RCC 7860 (cell line): ENCODE measurements around the gene BBOF1.
"Not testable (repeated sequence)": the region's sequence is repeated elsewhere in the genome, so short reads cannot be mapped to it uniquely, and the experiment has no call there.

Experiments
- DNase-seq: peaks from one replicate; pipeline ENCODE4 v3.0.0-alpha.2; 2015; ENCODE audit warnings: low spot score
- FAIRE-seq: peaks from 2 replicates; lab custom pipeline; 2012; peaks lifted over from hg19 to GRCh38; lab: Jason Lieb, UNC

BBOF1 gene, protein sequence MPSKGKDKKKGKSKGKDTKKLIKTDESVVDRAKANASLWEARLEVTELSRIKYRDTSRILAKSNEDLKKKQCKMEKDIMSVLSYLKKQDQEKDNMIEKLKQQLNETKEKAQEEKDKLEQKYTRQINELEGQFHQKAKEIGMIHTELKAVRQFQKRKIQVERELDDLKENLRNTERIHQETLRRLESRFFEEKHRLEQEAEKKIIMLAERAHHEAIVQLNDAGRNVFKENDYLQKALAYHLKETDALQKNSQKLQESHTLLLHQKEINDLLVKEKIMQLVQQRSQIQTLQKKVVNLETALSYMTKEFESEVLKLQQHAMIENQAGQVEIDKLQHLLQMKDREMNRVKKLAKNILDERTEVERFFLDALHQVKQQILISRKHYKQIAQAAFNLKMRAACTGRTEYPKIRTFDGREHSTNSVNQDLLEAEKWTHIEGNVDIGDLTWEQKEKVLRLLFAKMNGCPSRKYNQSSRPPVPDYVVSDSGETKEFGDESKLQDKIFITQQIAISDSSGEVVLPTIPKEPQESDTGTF

DNA sequence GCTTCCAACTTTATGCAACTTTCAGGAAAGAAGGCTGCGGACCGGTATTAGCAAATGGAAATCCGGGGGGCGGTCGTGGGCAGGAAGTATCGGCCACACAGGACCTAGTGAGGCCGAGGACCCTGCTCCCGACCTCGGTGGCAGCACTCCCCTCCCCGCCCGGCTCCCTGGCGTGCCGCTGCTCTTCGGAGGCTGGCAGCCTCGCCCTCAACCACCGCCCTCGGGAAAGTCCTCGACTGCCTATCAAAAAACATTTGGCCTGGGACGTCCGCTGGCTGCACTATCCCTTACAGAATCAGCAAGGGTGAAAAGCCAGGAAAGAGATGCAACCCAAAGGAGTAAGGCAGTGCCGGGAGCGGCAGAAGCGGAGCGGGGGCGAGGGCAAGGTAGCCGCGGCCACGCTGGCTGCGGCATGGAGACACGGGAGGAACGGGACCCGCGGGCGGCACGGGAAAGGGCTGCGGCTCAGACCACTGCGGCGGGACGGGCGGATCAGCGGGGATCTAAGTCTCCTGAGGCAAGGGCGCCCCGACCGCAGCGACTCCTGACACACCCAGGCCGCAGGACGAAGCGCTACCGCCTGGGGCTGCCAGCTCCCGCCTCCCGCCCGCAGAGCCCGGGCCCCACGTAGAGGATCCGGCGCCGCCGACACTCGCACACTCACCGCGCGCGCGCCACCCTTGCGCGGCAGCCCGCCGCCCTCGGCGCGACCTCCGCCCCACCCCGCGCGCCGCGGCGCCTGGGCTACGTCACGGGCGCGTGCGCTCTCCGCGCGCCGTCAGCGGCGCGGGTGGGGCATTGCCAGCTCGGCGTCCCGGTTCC is at the start of gene BBOF1, which contains the start of gene ENTPD5:
Gene BBOF1, plus strand, starts transcription at position 764 of the 822 bp plus-strand sequence. CDS start 130 bp downstream, outside the sequence.
Gene ENTPD5, minus strand, starts transcription at position 703 of the 822 bp plus-strand sequence. CDS start 31,186 bp downstream, outside the sequence.
- FAIRE-seq = no peak
- peak; percentile 56 for DNase-seq

DNA sequence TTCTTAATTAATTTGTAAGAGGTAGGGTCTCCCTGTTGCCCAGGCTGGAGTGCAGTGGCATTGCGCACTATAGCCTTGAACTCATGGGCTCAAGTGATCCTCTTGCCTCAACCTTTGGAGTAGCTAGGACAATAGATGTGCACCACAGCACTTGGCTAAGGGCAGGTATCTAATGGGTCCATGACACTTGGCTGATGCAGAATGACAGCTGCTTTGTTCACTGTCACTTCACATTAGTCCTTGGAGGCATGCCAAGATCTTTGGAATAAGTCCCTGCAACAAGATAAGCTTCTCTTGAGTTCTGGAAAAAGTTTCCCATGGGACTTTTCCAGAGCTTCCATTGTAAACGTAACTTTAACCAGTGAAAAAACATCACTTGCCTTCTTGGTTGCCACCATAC is 45.7 kb upstream of the BBOF1 start:
- FAIRE-seq = no peak
- DNase-seq = no peak

DNA sequence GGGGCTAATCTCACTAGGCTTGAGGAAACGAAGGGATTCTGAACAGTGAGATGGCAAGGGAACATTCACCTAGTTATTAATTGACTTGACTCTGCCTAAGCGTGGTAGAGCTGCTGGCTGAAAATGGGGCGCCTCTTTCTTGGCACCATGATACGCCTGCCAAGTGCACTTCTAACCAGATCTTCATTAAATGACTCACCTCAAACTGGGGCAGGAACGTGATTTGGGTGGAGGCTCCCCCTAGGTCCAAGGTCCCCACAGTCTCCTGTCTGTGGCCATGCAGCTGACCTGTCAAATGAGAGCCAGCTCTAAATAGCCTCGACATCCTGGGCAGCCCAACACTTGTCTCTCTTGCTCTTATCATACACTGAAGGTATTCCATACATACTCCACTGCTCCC is 43.0 kb upstream of the BBOF1 start:
- DNase-seq = no peak
- FAIRE-seq = no peak

DNA sequence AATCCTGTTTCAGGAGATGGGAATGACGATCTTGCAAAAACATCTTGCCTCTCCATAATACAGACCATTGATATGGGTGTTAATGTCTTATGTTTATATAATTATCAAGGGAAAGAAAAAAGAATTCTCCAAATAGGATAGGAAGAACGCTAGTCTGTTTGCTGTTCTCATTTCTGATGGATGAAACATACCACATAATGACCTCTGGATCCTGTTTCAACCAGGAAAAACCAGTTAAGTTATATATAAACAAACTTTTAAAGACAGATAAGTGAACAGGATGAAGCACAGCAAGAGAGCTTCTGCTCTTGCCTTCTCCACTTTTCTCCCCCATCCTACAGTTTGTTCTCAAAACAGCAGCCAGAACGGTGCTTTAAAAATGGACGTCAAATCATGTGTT is 41.3 kb upstream of the BBOF1 start:
- DNase-seq (no peak), FAIRE-seq (no peak)

DNA sequence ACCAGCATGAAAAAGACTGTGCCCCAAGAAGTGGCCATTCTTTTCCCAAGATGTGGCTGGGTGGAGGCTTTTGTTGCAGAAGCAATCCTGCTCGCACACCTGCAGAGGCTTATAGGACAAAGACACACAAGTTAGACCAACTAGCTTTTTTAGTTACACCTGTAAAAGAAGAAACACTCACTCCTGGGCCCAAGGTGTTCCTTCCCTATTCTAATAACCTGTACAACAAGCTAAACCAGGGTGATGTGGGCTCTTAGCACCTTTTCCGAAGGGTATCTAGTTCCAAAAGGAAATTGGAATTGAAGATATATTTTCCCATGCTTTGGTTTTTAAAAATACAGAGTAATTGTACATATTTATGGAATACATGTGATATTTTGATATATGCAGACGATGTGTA is 31.1 kb upstream of the BBOF1 start:
- DNase-seq = no peak
- no peak for FAIRE-seq

DNA sequence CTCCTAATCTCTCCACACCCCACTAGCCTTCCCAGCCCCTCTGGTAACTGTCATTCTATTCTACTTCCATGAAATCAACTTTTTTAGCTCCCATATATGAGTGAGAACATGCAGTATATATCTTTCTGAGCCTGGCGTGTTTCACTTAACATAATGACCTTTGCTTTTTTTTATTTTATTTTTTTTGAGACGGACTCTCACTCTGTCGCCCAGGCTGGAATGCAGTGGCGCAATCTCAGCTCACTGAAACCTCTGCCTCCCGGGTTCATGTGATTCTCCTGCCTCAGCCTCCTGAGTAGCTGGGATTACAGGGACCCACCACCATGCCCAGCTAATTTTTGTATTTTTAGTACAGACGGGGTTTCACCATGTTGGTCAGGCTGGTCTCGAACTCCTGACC is 30.5 kb upstream of the BBOF1 start:
- DNase-seq, FAIRE-seq: not testable (repeated sequence)

DNA sequence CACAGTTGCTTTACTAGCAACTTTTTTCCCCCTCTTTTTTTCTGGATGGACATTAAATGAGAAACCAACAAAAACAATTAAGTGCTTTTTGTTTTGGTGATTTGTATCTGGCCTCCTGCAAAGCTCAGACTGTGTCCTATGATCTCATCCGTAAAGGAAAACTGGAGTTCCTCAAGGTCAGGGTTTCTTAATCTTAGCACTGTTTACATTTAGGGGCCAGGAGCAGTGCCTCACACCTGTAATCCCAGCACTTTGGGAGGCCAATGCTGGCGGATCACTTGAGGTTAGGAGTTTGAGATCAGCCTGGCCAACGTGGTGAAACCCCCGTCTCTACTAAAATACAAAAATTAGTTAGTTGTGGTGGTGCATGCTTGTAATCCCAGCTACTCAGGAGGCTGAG is 28.1 kb upstream of the BBOF1 start:
- FAIRE-seq = no peak
- no peak for DNase-seq

DNA sequence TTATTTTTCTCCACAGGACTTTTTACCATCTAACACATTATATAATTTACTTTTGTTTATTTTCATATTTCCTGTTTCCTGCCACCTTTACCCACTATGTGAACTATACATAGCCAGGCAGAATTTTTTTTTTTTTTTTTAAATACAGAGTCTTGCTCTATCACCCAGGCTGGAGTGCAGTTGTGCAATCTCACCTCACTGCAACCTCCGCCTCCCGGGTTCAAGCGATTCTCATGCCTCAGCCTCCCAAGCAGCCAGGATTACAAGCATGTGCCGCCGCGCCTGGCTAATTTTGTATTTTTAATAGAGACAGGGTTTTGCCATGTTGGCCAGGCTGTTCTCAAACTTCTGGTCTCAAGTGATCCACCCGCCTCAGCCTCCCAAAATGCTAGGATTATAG is 24.2 kb upstream of the BBOF1 start:
- not testable (repeated sequence) for DNase-seq, FAIRE-seq

DNA sequence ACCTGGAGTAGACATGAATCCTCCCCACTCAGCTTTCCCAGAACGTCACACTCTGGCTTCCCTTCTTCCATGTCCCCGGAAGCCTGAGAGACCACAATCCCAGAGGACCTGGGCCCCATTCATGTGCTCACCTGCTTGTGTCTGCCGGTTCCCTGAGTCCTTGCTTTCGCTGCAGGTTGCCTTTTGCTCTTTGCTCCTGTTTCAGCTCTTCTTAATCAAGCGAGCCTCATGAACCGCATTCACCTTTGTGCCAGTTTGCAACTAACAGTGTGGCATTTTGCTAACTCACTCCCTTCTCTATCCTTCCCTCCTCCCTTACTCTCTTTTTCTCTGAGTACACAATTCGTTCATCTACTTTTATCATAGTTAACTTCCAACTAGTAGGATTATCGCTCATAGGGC is 23.2 kb upstream of the BBOF1 start:
- DNase-seq = no peak
- FAIRE-seq = no peak

DNA sequence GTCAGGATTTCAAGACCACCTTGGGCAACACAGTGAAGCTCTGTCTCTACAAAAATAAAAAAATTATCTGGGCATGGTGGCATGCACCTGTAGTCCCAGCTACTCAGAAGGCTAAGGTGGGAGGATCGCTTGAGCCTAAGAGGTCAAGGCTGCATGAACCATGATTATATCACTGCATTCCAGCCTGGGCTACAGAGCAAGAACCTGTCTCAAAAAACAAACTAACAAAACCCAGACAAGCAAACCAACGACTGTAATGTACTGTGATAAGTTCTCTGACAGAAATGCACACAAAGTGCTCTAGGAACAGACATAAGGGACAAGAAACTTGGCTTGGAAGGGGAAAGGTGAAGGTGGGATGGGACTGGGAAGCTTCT is 22.4 kb upstream of the BBOF1 start:
- DNase-seq (no peak), FAIRE-seq (no peak)

DNA sequence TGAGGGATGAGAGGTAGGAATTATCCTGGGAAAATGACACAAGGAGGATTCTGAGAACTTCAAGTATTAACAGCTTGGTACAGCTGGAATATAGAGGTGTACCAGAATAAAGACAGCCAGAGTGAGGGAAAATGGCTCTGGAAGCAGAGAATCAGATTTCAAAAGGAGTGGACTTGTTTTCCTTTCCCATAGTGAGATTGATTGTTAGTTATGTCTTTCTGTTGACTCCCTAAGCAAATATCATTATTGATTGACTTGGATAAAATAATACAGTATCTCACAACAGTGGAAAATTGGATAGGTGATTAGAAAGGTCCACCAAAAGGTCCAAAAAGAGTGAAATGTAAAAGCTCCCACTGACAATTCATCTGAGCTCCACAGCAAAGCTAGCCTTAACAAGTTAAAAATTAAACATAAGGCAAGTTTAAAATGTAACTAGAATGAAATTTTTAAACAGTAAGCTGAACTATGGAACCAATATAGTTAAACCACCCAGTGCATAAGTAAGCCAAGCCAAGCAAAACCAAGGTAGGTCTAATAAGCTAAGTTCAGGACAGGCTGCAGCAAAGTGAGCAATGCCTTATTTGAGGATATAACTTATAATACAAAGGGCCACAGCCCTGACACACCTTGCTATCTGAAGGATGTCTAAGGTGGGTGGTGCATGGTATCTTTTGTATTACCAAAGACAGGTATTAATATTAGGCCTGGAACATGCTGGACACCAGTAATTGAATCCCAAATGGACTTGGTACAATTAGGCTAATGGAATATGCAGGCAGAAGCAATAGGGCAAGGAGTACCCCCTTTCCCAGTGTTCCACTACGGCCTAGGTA is 21.8 kb upstream of the BBOF1 start:
- DNase-seq = no peak

DNA sequence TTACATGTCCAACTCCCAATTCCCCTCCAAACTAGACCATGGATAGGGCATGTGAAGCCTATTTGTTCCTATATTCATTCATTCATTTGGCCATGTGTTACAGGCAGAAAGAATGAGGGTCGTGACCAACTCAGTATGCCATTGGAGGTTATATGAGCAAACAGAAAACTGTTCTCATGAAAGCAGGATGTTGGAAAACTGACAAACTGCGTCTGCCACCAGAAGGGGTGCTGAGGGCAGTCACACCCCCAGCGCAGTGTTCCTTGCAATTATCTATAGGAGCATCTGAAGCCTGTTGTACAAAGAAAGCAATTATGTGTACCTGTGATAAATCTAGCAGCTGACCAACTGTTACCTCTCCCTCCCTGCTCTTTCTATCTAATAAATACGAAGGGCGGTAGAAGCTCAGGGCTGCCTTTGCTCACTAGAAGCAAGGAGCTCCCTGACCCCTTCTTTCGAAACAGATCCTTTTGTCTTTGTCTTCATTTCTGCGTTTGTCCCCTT is 21.2 kb upstream of the BBOF1 start:
- DNase-seq = no peak

More for the DNA sequence above, 21.8 kb upstream of the BBOF1 start:
- FAIRE-seq = peak; percentile 71

DNA sequence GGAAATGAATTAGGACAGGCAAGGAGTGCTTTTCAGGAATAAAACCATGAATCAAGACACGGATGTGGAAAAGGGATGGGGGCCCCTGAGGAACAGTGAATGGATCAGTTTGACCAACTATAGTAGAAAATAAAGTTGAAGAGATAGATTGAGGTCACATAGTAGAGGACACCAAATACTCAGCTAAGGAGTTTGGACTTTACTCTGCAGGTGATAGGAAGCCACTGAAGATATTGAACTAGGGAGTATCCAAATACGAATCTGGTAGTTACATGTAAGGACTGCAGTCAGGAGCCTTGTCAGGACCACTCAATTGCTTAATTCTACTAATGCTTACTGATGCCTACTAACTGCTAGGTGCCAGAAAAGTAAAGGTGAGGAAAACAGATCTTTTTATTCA is 20.4 kb upstream of the BBOF1 start:
- no peak for DNase-seq
- no peak for FAIRE-seq

More for the DNA sequence above, 21.2 kb upstream of the BBOF1 start:
- FAIRE-seq = no peak

DNA sequence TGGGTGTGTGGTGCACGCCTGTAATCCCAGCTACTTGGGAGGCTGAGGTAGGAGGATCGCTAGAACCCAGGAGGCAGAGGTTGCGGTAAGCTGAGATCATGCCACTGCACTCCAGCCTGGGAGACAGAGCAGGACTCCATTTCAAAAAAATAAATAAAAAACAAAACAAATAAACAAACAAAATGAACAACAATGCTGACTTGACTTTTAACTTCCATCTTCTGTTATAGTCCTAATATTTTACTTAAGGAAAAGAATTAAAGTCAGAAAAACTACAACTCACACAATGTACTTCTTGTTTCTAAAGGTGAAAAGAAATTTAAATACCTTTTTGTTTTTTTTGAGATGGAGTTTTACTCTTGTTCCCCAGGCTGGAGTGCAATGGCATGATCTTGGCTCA is 13.5 kb upstream of the BBOF1 start:
- FAIRE-seq, DNase-seq: not testable (repeated sequence)

DNA sequence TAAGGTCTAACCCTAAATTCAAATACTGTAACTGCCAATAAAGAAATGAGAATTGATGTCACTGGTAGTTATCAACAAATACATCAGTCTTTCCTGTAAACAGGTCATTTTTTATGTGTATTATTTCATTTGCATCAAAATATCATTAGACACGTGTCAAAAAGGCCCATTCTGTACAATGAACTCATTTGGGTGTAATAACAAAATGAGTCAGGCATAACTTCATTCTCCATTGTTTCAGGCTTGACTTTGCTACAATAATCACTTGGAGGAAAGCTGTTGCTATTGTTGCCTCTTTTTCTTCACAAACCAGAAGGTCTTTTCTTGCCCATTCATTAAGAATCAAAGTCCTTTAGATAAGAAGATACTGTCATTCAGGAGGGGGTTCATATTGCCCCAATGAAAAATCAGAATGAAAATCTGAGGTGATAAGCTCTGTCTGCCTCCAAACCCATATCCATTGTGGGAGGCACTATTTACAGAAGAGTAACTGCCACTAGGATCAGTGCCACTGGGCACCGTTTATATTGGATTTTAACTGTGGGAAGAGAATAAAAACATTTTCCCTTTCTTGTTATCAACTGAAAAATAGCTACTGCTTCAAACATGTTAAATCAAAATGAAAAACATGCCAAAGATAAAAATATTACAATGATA is 10.2 kb upstream of the BBOF1 start:
- no peak for FAIRE-seq
- no peak for DNase-seq

DNA sequence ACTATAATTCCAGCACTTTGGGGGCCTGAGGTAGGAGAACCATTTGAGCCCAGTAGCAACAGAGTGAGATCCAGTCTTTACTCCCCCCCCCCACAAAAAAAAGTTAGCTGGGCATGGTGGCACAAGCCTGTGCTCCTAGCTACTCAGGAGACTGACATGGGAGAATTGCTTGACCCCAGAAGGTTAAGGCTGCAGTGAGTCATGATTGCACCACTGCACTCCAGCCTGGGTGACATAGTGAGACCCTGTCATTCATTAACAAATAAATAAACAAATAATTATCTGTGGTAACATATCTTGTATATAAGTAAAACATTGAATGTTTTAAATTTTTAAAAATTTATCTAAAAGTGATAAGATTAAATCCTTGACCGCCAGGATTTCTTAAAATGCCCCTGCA is 4.8 kb upstream of the BBOF1 start:
- FAIRE-seq (peak; percentile 57), DNase-seq (peak; percentile 16)

DNA sequence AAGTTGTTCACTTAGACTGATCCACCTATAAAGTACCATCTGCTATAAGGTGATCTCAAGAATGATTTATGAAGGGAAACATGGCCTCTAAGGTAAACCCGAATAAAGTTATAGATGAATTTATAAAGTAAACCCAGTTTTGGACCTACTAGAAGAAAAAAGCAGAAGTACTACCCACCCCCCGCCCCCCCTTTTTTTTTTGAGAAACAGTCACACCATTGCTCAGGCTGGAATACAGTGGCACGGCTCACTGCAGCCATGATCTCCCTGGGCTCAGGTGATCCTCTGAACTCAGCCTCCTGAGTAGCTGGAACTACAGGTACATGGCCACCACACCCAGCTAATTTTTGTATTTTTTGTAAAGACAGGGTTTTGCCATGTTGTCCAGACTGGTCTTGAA is 4.0 kb upstream of the BBOF1 start:
- no peak for DNase-seq
- no peak for FAIRE-seq

DNA sequence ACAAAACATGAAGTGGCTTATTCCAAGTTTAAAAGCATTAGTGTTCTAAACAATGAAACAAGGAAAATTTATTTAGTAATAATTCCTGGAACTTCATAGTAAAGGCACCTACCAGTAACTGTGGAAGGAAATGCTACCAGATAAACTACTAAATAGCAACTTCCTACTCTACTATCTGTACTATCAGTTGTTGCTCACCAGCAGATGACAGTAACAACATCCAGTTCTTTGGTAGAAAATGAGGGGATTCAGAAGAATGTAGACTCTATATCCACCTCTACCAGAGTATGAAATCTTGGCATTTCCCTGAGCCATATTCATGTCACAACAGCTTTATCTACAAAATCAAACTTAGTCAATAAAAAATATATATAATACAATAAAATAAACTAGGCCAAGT is 3.2 kb upstream of the BBOF1 start:
- DNase-seq (no peak), FAIRE-seq (no peak)

DNA sequence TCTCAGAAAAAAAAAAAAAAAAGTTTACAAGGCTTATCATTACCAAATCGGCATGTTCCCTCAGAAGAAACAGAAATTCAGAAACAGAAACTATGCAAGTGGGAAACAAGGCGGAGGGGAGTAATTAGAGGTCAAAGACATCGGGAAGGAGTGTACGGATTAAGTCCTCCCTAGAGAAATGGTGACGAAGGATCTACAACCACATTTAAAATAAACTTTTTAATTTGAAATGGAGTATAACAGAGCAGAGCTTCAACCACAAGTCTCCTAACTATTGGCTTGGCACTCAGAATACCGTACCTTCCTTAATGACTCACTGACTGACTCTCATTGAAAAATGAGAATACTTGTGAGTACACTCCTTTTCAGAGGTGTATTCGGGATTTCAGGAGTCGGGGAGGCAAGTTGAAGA is 969 bp upstream of the BBOF1 start:
- DNase-seq (peak; percentile 49), FAIRE-seq (no peak)
